GM13976 (cell line): ENCODE results near the gene CD70.
A peak's percentile ranks its signal among the peaks of the same experiment; 100 is the strongest.
"Not testable (repeated sequence)": the region's sequence is repeated elsewhere in the genome, so short reads cannot be mapped to it uniquely, and the experiment has no call there.

Experiments
- DNase-seq: peaks from one replicate; pipeline ENCODE4 v3.0.0; 2012; ENCODE audit warnings: low spot score
- in situ Hi-C: fragments of 300-500 bp; cut with MboI; formaldehyde crosslinking; loops from one replicate; pipeline ENCODE4 v1.12.0; 2022; ENCODE audit warnings: low sequenced_read_pairs, mixed read lengths, inconsistent platforms; ENCODE audit not compliant: unreplicated experiment
- TF ChIP-seq, protein P1 (sequence below): IDR thresholded peaks from 2 replicates; pipeline ENCODE4 v1.5.1; 2012; ENCODE audit warnings: borderline replicate concordance, mild to moderate bottlenecking; ENCODE audit not compliant: insufficient read depth; ENCODE audit errors: extremely low read depth, missing control alignments, control extremely low read depth

CD70 gene

DNA sequence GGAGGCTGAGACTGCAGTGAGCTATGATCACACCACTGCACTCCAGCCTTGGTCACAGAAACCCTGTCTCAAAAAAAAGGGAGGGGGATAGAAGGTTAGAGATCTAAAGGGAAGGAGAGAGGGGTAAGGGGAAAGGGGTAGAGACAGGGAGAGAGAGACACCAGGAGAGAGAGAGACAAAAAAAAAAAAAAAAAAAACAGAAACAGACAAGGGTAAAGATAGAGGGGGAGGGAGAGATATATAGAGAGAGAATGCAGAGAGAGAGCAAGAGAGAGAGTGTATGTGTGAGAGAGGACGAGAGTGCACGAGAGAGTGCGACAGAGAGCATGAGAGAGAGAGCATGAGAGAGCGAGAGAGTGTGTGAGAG, 4.2 kb downstream of the CD70 start:
- in situ Hi-C loops, result no loop called here
- DNase-seq, result no peak
- TF ChIP-seq, protein P1, sequence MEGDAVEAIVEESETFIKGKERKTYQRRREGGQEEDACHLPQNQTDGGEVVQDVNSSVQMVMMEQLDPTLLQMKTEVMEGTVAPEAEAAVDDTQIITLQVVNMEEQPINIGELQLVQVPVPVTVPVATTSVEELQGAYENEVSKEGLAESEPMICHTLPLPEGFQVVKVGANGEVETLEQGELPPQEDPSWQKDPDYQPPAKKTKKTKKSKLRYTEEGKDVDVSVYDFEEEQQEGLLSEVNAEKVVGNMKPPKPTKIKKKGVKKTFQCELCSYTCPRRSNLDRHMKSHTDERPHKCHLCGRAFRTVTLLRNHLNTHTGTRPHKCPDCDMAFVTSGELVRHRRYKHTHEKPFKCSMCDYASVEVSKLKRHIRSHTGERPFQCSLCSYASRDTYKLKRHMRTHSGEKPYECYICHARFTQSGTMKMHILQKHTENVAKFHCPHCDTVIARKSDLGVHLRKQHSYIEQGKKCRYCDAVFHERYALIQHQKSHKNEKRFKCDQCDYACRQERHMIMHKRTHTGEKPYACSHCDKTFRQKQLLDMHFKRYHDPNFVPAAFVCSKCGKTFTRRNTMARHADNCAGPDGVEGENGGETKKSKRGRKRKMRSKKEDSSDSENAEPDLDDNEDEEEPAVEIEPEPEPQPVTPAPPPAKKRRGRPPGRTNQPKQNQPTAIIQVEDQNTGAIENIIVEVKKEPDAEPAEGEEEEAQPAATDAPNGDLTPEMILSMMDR, result no peak

DNA sequence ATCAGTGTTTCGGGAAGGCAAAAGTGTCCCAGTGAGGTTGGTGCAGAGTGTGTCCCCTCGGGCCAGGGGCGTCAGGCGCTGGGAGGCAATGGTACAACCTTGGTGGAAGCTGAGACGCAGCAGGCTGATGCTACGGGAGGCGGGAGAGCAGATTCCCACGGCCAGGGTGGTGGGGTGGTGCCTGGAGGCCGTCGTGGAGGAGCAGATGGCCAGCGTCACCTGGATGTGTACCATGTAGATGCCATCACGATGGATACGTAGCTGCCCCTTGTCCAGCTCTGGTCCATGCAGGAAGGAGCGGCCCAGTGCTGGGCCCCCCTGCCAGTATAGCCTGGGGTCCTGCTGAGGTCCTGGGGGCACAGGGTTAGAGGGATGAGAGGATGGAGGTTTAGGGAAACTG, 4.9 kb downstream of the CD70 start:
- in situ Hi-C loops, result no loop called here
- TF ChIP-seq, protein P1, result no peak
- no peak for DNase-seq

DNA sequence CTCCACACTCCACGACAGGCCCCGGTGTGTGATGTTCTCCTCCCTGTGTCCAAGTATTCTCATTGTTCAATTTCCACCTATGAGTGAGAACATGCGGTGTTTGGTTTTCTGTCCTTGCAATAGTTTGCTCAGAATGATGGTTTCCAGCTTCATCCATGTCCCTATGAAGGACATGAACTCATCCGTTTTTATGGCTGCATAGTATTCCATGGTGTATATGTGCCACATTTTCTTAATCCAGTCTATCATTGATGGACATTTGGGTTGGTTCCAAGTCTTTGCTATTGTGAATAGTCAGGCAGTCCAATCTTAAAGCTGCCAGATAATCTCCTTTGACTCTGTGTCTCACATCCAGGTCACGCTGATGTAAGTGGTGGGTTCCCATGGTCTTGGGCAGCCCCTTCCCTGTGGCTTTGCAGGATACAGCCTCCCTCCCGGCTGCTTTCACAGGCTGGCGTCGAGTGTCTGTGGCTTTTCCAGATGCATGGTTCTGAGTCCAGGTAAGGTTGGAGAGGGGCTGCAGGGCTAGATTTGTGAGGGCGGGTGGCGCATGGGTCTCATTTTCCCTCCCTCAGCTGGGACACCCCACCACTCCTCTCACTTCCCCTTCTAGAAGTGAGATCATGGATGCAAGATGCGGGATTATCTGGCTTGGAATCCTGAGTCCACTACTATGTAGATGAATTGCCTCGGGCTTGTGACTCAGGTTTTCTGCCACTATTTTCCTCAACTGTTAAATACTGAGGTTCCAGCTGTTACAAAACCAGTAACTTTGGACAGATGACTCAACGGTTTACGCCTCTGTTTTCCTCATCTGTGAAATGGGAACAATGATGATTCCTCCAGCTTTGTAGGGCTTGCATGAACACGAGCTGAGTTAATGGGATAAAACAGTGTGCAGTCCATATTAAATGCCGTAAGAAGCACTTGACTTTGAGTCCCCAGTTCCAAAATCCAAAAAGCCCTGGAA, 8.2 kb downstream of the CD70 start:
- DNase-seq, in situ Hi-C loops: not testable (repeated sequence)

DNA sequence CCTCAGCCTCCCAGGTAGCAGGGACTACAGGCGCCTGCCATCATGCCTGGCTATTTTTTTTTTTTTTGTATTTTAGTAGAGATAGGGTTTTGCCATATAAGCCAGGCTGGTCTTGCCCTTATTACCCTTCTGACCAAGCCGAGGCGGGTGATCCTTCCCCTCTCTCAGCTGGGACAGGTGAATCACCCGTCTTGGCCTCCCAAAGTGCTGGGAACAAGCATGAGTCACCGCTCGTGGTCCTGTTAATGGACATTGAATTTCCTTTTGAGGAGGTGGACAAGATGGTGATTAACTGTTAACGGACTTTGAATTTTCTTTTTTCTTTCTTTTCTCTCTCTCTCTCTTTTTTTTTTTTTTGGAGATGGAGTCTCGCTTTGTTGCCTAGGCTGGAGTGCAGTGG, 10.6 kb downstream of the CD70 start:
- in situ Hi-C loops, result no loop called here
- DNase-seq, result no peak
- TF ChIP-seq, protein P1, result no peak

DNA sequence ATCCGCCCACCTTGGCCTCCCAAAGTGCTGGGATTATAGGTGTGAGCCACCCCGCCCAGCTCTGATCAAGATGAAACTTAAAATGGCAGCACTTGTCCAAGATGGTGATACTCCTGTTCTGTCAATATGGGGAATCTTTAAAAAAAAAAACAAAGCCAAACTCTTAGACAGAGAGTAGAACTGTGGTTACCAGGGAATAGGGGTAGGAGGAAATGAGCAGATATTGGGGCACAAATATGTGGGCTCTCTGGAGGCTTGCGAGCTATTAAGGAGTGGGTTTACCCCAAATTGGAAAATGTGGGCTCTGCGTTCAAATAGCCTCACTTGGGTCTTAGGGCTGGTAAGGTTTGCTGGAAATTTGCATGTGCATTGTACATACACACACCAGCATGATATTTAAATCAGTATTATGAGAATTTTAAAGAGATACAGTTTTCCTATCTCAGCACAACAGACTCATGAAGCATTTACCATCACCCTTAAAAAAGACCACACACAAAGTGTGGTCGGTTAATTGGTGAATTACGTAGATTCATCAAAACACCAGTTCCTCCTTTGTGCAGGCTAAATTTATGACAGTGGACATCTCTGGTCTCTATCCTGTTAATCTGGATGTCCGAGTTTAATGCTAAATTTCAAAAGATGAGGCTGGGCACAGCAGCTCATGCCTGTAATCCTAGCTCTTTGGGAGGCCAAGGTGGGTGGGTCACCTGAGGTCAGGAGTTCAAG, 11.3 kb downstream of the CD70 start:
- TF ChIP-seq, protein P1, result no peak
- DNase-seq, result no peak
- in situ Hi-C loops, result no loop called here

DNA sequence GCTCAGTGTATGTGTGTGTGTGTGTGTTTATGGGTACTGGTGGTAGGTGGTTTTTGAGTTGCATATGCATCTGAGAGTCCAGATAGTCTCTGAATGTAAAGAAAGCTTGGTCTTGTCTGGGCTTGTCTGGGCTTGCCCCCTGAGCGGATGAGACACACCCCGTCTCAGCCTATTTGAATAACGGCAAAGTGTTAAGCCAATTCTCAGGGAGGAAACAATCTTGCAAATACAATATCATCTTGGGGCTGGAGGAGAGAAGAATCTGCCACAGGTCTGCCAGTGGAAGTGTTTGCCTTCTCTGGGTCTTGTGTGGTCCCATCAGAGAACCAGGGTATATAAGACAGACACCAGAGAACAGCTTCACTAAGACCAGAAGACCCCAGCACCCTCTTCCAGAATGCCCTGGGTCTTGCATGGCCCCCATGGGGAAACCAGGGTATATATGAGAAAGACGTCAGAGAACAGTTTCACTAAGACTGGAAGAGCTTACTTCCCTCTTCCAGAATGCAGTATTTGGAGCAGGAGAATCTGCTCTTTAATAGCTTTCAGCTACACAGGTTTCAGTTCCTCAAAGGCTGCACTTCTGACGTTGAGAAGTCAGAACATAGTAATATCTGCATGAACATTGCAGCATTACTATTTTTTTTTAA, 13.3 kb downstream of the CD70 start:
- TF ChIP-seq, protein P1, result no peak
- peak; percentile 64 for DNase-seq
- in situ Hi-C loops, result no loop called here
